B cell (primary cell): Measurements from ENCODE around the gene AK9. TPM values are rescaled to one million over a fixed set of nuclear protein-coding genes. Genes with fewer than 3 reads are reported as not detected.

ENCODE experiments used
- ATAC-seq: fragments of 200-7000 bp; cut with Tn5 transposase; one replicate; pipeline ENCODE4 v1.10.0; 2021; ENCODE audit warnings: low read depth, mild to moderate bottlenecking, moderate number of reproducible peaks, moderate library complexity
- CTCF ChIA-PET: fragments of 350-600 bp; sonication (Branson Sonifier 250); formaldehyde crosslinking; loops from one replicate; lab custom pipeline; 2021; ENCODE audit warnings: antibody characterized with exemption, inconsistent platforms; lab: Charles Lee
- POLR2A ChIA-PET: fragments of 350-600 bp; sonication (Branson Sonifier 250); formaldehyde crosslinking; loops from one replicate; lab custom pipeline; 2021; ENCODE audit warnings: antibody characterized with exemption; lab: Charles Lee
- DNase-seq: peaks from one replicate; pipeline ENCODE4 v3.0.0; 2013
- H2AFZ ChIP-seq: 2 replicates; pipeline ENCODE4 v1.6.1; 2012; ENCODE audit warnings: mild to moderate bottlenecking, low read depth, low read length; ENCODE audit not compliant: insufficient read depth, poor library complexity, severe bottlenecking
- H3K27ac ChIP-seq, 2 donors: 1 replicate in 1 of 2; 2 replicates in 1 of 2; pipeline ENCODE4 v1.5.1; 2012 to 2013; ENCODE audit warnings: low read length in 2 of 2, mild to moderate bottlenecking in 2 of 2, moderate library complexity in 1 of 2
- H3K27me3 ChIP-seq, 4 experiments: fragments of 200-600 bp in 1 of 4; sonication (generic) in 1 of 4; replicated peaks in 1 of 4; 1 replicate in 2 of 4; 2 replicates in 2 of 4; pipeline versions ENCODE4 v1.6.1 to v1.7.0; 2013 to 2016; ENCODE audit warnings: low read length in 3 of 4, mild to moderate bottlenecking in 2 of 4, mixed read lengths in 1 of 4, moderate library complexity in 1 of 4; ENCODE audit not compliant: insufficient read depth in 4 of 4, control insufficient read depth in 3 of 4; ENCODE audit errors: control extremely low read depth in 1 of 4
- H3K36me3 ChIP-seq, 2 experiments: replicated peaks in 1 of 2; 1 replicate in 1 of 2; 2 replicates in 1 of 2; pipeline versions ENCODE4 v1.6.1 to v1.7.1; 2013; ENCODE audit warnings: low read length in 1 of 2; ENCODE audit not compliant: insufficient read depth in 2 of 2, control insufficient read depth in 1 of 2; ENCODE audit errors: control extremely low read depth in 1 of 2, extremely low read depth in 1 of 2
- H3K4me1 ChIP-seq, 2 donors: fragments of 200-600 bp in 1 of 2; sonication (generic) in 1 of 2; 1 replicate in 1 of 2; 2 replicates in 1 of 2; pipeline versions ENCODE4 v1.5.1 to v1.6.1; 2013 to 2017; ENCODE audit warnings: low read length in 2 of 2; ENCODE audit not compliant: control insufficient read depth in 2 of 2, insufficient read depth in 2 of 2
- H3K4me2 ChIP-seq: replicated peaks from 2 replicates; pipeline ENCODE3; 2012; ENCODE audit warnings: mild to moderate bottlenecking, low read depth, low read length; ENCODE audit not compliant: poor library complexity, severe bottlenecking
- H3K4me3 ChIP-seq, 5 experiments: fragments of 200-600 bp in 1 of 5; sonication (generic) in 1 of 5; 1 replicate in 3 of 5; 2 replicates in 2 of 5; pipeline versions ENCODE4 v1.5.1 to v1.7.0; 2011 to 2016; ENCODE audit warnings: low read length in 4 of 5, mild to moderate bottlenecking in 4 of 5, low read depth in 2 of 5, control low read depth in 1 of 5, moderate library complexity in 1 of 5; ENCODE audit not compliant: insufficient read depth in 1 of 5; ENCODE audit errors: control extremely low read depth in 1 of 5, extremely low read depth in 1 of 5
- H3K79me2 ChIP-seq: fragments of 200-600 bp; sonication (generic); one replicate; pipeline ENCODE4 v1.6.0; 2016; ENCODE audit warnings: low read length; ENCODE audit not compliant: control insufficient read depth, insufficient read depth
- H3K9ac ChIP-seq: fragments of 200-600 bp; sonication (generic); 2 replicates; pipeline ENCODE4 v1.6.1; 2017; ENCODE audit warnings: mild to moderate bottlenecking, low read length, moderate library complexity
- H3K9me3 ChIP-seq, 3 donors: one replicate each; pipeline versions ENCODE4 v1.6.1 to v1.7.1; 2013; ENCODE audit warnings: low read length in 2 of 3; ENCODE audit not compliant: control insufficient read depth in 2 of 3, insufficient read depth in 1 of 3; ENCODE audit errors: control extremely low read depth in 1 of 3
- H4K20me1 ChIP-seq: 2 replicates; pipeline ENCODE4 v1.6.0; 2012; ENCODE audit warnings: mild to moderate bottlenecking, low read length; ENCODE audit not compliant: insufficient read depth, control insufficient read depth, poor library complexity, severe bottlenecking
- H3K27ac Mint-ChIP-seq: one replicate; pipeline ENCODE4 v1.8.0; 2021; ENCODE audit warnings: mixed read lengths
- H3K27me3 Mint-ChIP-seq: one replicate; pipeline ENCODE4 v1.8.0; 2021; ENCODE audit warnings: mixed read lengths
- H3K4me1 Mint-ChIP-seq: one replicate; pipeline ENCODE4 v1.8.0; 2021; ENCODE audit warnings: mixed read lengths
- H3K4me3 Mint-ChIP-seq: one replicate; pipeline ENCODE4 v1.8.0; 2021; ENCODE audit warnings: mixed read lengths
- H3K9me3 Mint-ChIP-seq: one replicate; pipeline ENCODE4 v1.8.0; 2022; ENCODE audit warnings: mixed read lengths; ENCODE audit not compliant: insufficient read depth
- CTCF ChIP-seq: fragments of 200-600 bp; IDR thresholded peaks from one replicate; pipeline ENCODE4 v1.8.0; 2022; ENCODE audit warnings: antibody characterized with exemption, mild to moderate bottlenecking
- EZH2 ChIP-seq: IDR thresholded peaks from 2 replicates; pipeline ENCODE4 v1.6.1; 2012; ENCODE audit warnings: borderline replicate concordance, low read depth, mild to moderate bottlenecking, moderate library complexity, low read length; ENCODE audit not compliant: insufficient read depth, poor library complexity, severe bottlenecking
- WGBS: methylation state at CpG from one replicate; pipeline ENCODE4 v1.1.5; 2013; ENCODE audit warnings: missing lambda C conversion rate; ENCODE audit not compliant: insufficient coverage; 5-methylcytosine and 5-hydroxymethylcytosine counted together
- intact Hi-C: fragments of 100-400 bp; cut with micrococcal nuclease; formaldehyde crosslinking; loops from one replicate; pipeline ENCODE4 v1.10.0; 2022
- polyA plus RNA-seq: library from polyadenylated mRNA; depleted of rRNA; stranded (reverse); fragments of >200 nt; gene quantifications from 2 replicates; pipeline ENCODE4 v1.2.3, GENCODE V29; 2012
- total RNA-seq, 2 donors: library from RNA; stranded (reverse); fragments of 120-200 nt in 1 of 2; gene quantifications; 1 replicate in 1 of 2; 2 replicates in 1 of 2; pipeline versions ENCODE4 v1.2.3 to v1.2.4, GENCODE V29; 2013 to 2022

Gene AK9
- total and polyA plus RNA-seq, 2 donors (not counting 1 experiment from before 2014, with no cell fraction given): 6.4 to 26.5 TPM

DNA sequence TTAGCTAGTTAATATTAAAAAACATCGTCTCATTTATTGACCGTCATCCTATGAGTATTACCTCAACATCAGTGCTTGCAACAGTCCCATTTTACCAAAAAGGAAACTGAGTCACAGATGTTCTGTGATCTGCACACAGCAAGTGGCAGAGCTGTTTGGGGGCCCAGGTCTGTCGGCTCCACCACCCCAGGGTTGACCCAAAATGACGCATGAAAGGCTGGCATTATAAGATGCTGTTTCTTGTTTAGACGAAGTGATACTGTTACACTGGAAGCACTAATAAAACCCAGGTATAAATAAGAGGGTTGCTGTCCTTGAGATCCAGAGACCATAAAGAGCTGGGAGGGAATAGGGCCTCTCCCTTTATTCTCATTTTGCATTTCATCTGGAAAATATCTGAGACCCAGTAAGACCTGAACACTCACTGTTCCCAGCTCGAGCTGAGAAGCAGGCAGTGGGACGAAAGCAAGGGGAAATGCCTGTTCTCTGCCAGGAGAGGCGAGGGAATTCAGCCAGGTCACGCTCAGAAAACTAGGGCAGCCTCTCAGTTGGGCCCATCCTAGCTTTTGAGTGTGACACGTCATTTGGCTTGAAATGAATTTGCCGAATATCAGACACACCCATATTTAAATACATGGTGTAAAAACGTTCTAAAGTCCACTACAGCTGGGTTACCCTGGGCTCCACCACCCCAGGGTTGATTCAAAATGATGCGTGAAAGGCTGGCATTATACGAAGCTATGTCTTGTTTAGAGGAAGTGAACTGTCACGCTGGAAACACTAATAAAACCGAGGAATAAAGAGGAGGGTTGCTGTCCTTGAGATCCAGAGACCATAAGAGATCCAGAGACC lies 234.1 kb downstream of the AK9 start:
- Histone ChIP-seq H3K4me2 (peak overlapping the region; percentile 95), H3K79me2 (peaks cover 35% of the 10 kb centered on the region), H3K36me3 (peaks cover 0 to 19% of the 10 kb centered on the region in 2 experiments), H3K9ac (peak overlapping the region; percentile 69), H3K27ac (peak overlapping the region; percentile 75 to 98), H2AFZ (no peak overlapping the region), H3K4me1 (peaks cover 70% of the 10 kb centered on the region in 2 donors), H3K4me3 (peak overlapping the region; percentile 42 to 99 (median 93)), H3K27me3 (no peaks in the 10 kb centered on the region), H4K20me1 (no peaks in the 10 kb centered on the region), H3K9me3 (peaks cover 0 to 2% (median 0%) of the 10 kb centered on the region in 3 donors)
- H3K4me1 Mint-ChIP-seq: peaks cover 80% of the 10 kb centered on the region
- H3K27ac Mint-ChIP-seq: peak overlapping the region; percentile 84
- 46% methylated on average over 8 of the region's 16 CpGs for WGBS
- ChIA-PET CTCF (interaction anchor here (0.7 to 6.4 kb wide), 8 partner anchors 12 to 1417 kb away, joined by 3 to 55 read pairs (median 4); partner anchors contain the start of genes AMD1, CD164, PPIL6 and SMPD2), POLR2A (interaction anchor here (1.1 to 5.5 kb wide), 8 partner anchors 8 to 235 kb away, joined by 3 to 34 read pairs (median 6); partner anchors contain the start of genes AK9, CD164, FIG4 and ZBTB24)
- H3K9me3 Mint-ChIP-seq: no peaks in the 10 kb centered on the region
- ATAC-seq: no peak
- H3K27me3 Mint-ChIP-seq: no peaks in the 10 kb centered on the region
- H3K4me3 Mint-ChIP-seq: peak overlapping the region; percentile 95
- peak; percentile 53 for DNase-seq
- no peak for TF ChIP-seq CTCF
- TF ChIP-seq EZH2: no peak
- intact Hi-C loops: loop anchor here (5.0 to 10.0 kb wide), 3 partner anchors 748 to 1418 kb away; partner anchors contain the start of genes AMD1 and CDK19
